ENCODE results near the gene FGFRL1.

DNA sequence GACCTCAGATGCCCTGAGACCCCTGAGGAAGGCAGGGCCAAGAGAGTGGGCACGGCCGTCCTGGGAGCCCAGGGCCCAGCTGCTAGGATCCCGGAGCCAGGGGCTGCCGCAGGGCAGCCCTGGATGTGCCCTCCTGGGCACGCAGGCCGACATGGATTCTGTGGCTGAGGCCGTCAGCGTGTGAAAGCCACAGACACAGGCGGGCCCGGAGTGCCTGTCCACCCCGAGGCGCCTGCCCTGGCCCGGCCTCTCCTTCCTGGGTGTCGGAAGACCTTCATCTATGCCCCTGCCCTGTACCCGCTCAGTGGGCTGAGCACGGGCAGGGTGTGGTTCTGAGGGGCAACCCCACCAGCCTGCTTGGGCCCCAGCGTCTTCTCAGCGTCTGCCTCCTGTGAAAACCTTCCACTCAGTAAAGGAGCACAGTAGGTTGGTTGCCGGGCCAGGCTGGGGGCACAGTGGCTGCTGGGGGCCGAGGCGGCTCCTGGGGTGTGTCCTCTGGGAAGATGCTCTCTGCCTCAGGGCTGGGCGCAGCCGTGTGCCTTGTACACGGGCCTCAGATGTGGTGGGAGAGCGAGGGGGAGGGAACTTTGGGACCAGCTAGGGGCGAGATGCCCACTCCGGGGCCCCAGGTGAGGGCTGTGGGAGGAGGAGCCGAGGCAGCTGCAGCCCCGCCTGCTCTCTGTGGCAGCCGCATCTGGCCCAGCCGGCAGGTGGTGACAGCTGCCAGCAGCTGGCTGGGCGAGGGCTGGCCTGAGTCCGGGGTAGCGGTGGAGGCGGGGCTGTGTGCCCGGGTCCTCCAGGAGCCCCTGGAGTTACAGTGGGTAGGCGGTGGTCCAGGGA lies 20.8 kb downstream of the FGFRL1 start:
- no peak for TF ChIP-seq EZH2 (IDR thresholded peaks at IDR 0.05; ENCODE audit: low read length, missing control alignments)
- TF ChIP-seq, protein P1, sequence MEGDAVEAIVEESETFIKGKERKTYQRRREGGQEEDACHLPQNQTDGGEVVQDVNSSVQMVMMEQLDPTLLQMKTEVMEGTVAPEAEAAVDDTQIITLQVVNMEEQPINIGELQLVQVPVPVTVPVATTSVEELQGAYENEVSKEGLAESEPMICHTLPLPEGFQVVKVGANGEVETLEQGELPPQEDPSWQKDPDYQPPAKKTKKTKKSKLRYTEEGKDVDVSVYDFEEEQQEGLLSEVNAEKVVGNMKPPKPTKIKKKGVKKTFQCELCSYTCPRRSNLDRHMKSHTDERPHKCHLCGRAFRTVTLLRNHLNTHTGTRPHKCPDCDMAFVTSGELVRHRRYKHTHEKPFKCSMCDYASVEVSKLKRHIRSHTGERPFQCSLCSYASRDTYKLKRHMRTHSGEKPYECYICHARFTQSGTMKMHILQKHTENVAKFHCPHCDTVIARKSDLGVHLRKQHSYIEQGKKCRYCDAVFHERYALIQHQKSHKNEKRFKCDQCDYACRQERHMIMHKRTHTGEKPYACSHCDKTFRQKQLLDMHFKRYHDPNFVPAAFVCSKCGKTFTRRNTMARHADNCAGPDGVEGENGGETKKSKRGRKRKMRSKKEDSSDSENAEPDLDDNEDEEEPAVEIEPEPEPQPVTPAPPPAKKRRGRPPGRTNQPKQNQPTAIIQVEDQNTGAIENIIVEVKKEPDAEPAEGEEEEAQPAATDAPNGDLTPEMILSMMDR (conservative IDR thresholded peaks at IDR 0.05 in 1 of 2, IDR thresholded peaks at IDR 0.05 in 1 of 2; ENCODE audit: low read depth in 1 of 2, low read length in 2 of 2), result no peak

All from fibroblast of lung (primary cell).